Upper lobe of left lung (tissue), 4 donors: ENCODE measurements around the gene RPS5.

Experiments
- CTCF ChIP-seq, 6 experiments: fragments of 450-650 bp in 4 of 6; fragments of 200-600 bp in 2 of 6; sonication (generic) in 2 of 6; IDR thresholded peaks; one replicate each; pipeline ENCODE4 v1.5.1; 2016 to 2019; ENCODE audit warnings: antibody characterized with exemption in 6 of 6
- EP300 ChIP-seq, 4 donors: sonication (generic); formaldehyde crosslinking; IDR thresholded peaks; one replicate each; pipeline ENCODE4 v1.5.1; 2017; ENCODE audit warnings: antibody characterized with exemption in 4 of 4, control low read depth in 2 of 4
- POLR2A ChIP-seq, 4 donors: fragments of 450-650 bp; IDR thresholded peaks; one replicate each; pipeline ENCODE4 v1.5.1; 2016 to 2017; ENCODE audit warnings: antibody characterized with exemption in 4 of 4, mild to moderate bottlenecking in 2 of 4

GRCh38 chr19:58355908-58356765 is 30.9 kb upstream of the RPS5 start:
- TF ChIP-seq CTCF (IDR thresholded peaks at IDR 0.05) = no peak
- no peak for TF ChIP-seq EP300 (IDR thresholded peaks at IDR 0.05)
- TF ChIP-seq POLR2A (IDR thresholded peaks at IDR 0.05) = no peak
